Caco-2 (cell line): ENCODE results near the gene SLC38A10. TPM values are rescaled to one million over a fixed set of nuclear protein-coding genes. Genes with fewer than 3 reads are reported as not detected.

ENCODE experiments used
- BruUV-seq: library from RNA; stranded (reverse); fragments of 400-500 nt; replicated peaks from 2 replicates; lab custom pipeline; 2021; lab: Mats Ljungman, UMichigan
- CTCF ChIA-PET: fragments of 300-600 bp; sonication (Branson Sonifier 250); formaldehyde crosslinking; loops from one replicate; lab custom pipeline; 2022; ENCODE audit warnings: antibody characterized with exemption; lab: Charles Lee
- POLR2A ChIA-PET: fragments of 300-600 bp; sonication (Branson Sonifier 250); formaldehyde crosslinking; loops from one replicate; lab custom pipeline; 2022; ENCODE audit warnings: antibody characterized with exemption; lab: Charles Lee
- DNase-seq, 2 experiments: peaks; one replicate each; pipeline versions ENCODE4 v3.0.0 to v3.0.0-alpha.2; 2020 to 2022
- H3K27me3 ChIP-seq: replicated peaks from 2 replicates; pipeline ENCODE4 v1.6.0; 2011; ENCODE audit warnings: low read length; ENCODE audit not compliant: control insufficient read depth, insufficient read depth
- H3K36me3 ChIP-seq: 2 replicates; pipeline ENCODE4 v1.5.1; 2011; ENCODE audit warnings: low read length; ENCODE audit not compliant: control insufficient read depth, insufficient read depth
- H3K4me1 ChIP-seq: fragments of 250-450 bp; sonication (Bioruptor Pico); 2 replicates; pipeline ENCODE4 v1.5.1; 2020; ENCODE audit warnings: mild to moderate bottlenecking
- H3K4me3 ChIP-seq: 2 replicates; pipeline ENCODE4 v1.5.1; 2011; ENCODE audit warnings: low read depth, mild to moderate bottlenecking, control low read depth, low read length
- H3K9me3 ChIP-seq: fragments of 250-450 bp; sonication (Bioruptor Pico); 2 replicates; pipeline ENCODE4 v1.5.1; 2020; ENCODE audit warnings: mild to moderate bottlenecking, moderate library complexity
- H3K27ac Mint-ChIP-seq: one replicate; pipeline ENCODE4 v1.8.0; 2022; ENCODE audit warnings: mixed read lengths; ENCODE audit not compliant: unreplicated experiment
- H3K27me3 Mint-ChIP-seq: one replicate; pipeline ENCODE4 v1.8.0; 2022; ENCODE audit warnings: mixed read lengths; ENCODE audit not compliant: insufficient read depth, unreplicated experiment
- H3K36me3 Mint-ChIP-seq: one replicate; pipeline ENCODE4 v1.8.0; 2022; ENCODE audit warnings: mild to moderate bottlenecking, mixed read lengths; ENCODE audit not compliant: insufficient read depth, unreplicated experiment
- H3K4me1 Mint-ChIP-seq: one replicate; pipeline ENCODE4 v1.8.0; 2022; ENCODE audit warnings: low read depth, mixed read lengths; ENCODE audit not compliant: unreplicated experiment
- H3K4me3 Mint-ChIP-seq: one replicate; pipeline ENCODE4 v1.8.0; 2022; ENCODE audit warnings: mild to moderate bottlenecking, moderate library complexity, mixed read lengths; ENCODE audit not compliant: unreplicated experiment
- H3K9me3 Mint-ChIP-seq: one replicate; pipeline ENCODE4 v1.8.0; 2022; ENCODE audit warnings: mixed read lengths; ENCODE audit not compliant: unreplicated experiment
- intact Hi-C: fragments of 100-400 bp; cut with micrococcal nuclease; formaldehyde crosslinking; loops from one replicate; pipeline ENCODE4 v1.10.0; 2022; ENCODE audit not compliant: unreplicated experiment
- total RNA-seq: library from RNA; stranded (reverse); gene quantifications from 2 replicates; pipeline ENCODE4 v1.2.3, GENCODE V29; 2022
- TF ChIP-seq, protein P1 (sequence below), 2 experiments: fragments of 200-600 bp in 1 of 2; IDR thresholded peaks; 1 replicate in 1 of 2; 2 replicates in 1 of 2; pipeline versions ENCODE4 v1.5.1 to v1.8.0; 2011 to 2022; ENCODE audit warnings: antibody characterized with exemption in 1 of 2, control low read depth in 1 of 2, inconsistent platforms in 1 of 2, low read depth in 1 of 2, low read length in 1 of 2, mild to moderate bottlenecking in 1 of 2, moderate library complexity in 1 of 2; ENCODE audit not compliant: insufficient read depth in 1 of 2, severe bottlenecking in 1 of 2, unreplicated experiment in 1 of 2

The SLC38A10 gene
- total RNA-seq, 1 experiment from 2014 or later: 137 TPM

DNA sequence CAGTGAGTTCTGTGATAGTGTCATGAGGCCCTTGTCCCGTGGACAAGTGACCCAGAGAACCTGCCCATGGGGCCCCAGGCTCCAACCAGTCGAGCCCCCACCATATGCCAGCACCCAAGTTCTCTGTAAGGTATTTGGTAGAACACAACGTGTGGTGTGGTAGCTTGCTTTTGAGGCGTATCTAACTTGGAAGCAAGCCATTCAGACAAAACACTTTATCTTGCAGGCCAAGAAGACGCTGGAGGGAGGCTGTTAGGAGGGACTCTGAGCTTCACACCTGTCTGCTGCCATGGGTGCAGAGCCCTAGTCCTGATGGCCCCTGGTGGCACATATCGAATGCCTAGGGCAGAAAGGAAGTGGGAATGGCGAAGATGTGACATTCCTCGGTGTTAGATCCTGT is 54.3 kb downstream of the SLC38A10 start:
- intact Hi-C loops: no loop called here
- peaks cover 58% of the 10 kb centered on the region for H3K36me3 Mint-ChIP-seq
- H3K27me3 Mint-ChIP-seq: no peaks in the 10 kb centered on the region
- POLR2A ChIA-PET: no interaction called here
- no peaks in the 10 kb centered on the region for H3K27me3 ChIP-seq
- H3K4me1 ChIP-seq: peaks cover 10% of the 10 kb centered on the region
- no peak overlapping the region for H3K27ac Mint-ChIP-seq
- no peak overlapping the region for H3K4me3 ChIP-seq
- no peak for DNase-seq
- BruUV-seq: no TSS peak
- H3K9me3 Mint-ChIP-seq: no peaks in the 10 kb centered on the region
- H3K36me3 ChIP-seq: no peaks in the 10 kb centered on the region
- TF ChIP-seq, protein P1, sequence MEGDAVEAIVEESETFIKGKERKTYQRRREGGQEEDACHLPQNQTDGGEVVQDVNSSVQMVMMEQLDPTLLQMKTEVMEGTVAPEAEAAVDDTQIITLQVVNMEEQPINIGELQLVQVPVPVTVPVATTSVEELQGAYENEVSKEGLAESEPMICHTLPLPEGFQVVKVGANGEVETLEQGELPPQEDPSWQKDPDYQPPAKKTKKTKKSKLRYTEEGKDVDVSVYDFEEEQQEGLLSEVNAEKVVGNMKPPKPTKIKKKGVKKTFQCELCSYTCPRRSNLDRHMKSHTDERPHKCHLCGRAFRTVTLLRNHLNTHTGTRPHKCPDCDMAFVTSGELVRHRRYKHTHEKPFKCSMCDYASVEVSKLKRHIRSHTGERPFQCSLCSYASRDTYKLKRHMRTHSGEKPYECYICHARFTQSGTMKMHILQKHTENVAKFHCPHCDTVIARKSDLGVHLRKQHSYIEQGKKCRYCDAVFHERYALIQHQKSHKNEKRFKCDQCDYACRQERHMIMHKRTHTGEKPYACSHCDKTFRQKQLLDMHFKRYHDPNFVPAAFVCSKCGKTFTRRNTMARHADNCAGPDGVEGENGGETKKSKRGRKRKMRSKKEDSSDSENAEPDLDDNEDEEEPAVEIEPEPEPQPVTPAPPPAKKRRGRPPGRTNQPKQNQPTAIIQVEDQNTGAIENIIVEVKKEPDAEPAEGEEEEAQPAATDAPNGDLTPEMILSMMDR (IDR thresholded peaks at IDR 0.05; ENCODE audit: insufficient read depth in 1 of 2, low read depth in 1 of 2, low read length in 1 of 2, severe bottlenecking in 1 of 2, unreplicated experiment in 1 of 2): no peak
- no peaks in the 10 kb centered on the region for H3K9me3 ChIP-seq
- H3K4me1 Mint-ChIP-seq: peaks cover 6% of the 10 kb centered on the region
- CTCF ChIA-PET: interaction anchor here (0.6 kb wide), 2 partner anchors 87 to 332 kb away, joined by 3 to 4 read pairs; no protein-coding TSS in a partner anchor
- peak overlapping the region; percentile 82 for H3K4me3 Mint-ChIP-seq

DNA sequence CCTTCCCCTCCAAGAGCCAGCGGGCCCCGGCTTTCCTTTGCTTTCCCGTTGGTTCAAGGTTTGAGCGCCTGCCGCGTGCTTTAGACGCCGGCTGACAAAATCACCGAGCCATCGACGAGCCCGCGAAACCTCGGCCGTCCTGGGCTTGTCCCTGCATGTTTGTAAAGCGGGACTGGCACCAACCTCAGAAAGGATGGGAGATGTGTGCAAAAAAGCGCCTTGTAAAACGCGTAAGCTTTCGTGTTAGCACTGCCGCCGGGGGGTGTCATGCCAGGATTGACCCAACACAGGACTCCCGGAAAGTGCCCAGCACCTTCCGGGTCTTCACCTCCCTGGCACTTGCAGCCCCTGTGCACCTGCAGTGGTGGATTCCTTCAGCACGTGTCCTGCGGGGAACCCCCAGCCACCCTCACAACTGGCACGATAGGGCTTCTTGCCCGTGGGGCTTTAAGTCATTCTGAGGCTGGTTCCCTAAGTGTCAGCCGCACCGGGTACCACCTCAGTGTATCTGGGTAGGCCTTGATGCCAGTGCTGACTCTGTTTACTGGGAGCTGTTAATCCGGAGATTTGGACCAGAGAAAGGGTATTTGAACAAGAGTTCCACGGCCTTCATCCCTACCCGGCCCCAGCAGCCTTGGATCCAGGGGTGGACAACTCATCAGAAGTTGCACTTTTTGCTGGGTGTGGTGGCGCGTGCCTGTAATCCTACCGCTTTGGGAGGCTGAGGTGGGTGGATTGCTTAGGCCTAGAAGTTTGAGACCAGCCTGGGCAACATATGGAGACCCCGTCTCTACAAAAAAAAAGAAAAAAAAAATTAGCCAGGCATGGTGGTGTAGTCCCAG is 55.2 kb downstream of the SLC38A10 start:
- Histone ChIP-seq H3K9me3 (no peaks in the 10 kb centered on the region), H3K4me3 (peak overlapping the region; percentile 87), H3K27me3 (no peaks in the 10 kb centered on the region), H3K36me3 (no peaks in the 10 kb centered on the region), H3K4me1 (peaks cover 18% of the 10 kb centered on the region)
- TF ChIP-seq, protein P1 (IDR thresholded peaks at IDR 0.05; ENCODE audit: insufficient read depth in 1 of 2, low read depth in 1 of 2, low read length in 1 of 2, severe bottlenecking in 1 of 2, unreplicated experiment in 1 of 2): no peak
- TSS peak; percentile 41 for BruUV-seq
- ChIA-PET CTCF (interaction anchor here (0.7 to 1.5 kb wide), 6 partner anchors 17 to 245 kb away, joined by 3 to 11 read pairs (median 3); partner anchors contain the start of genes BAHCC1 and CEP131), POLR2A (interaction anchor here (0.6 to 1.5 kb wide), 6 partner anchors 17 to 272 kb away, joined by 3 to 34 read pairs (median 4); partner anchors contain the start of genes ACTG1, BAHCC1 and CEP131)
- no peak for DNase-seq
- peaks cover 51% of the 10 kb centered on the region for H3K36me3 Mint-ChIP-seq
- H3K27me3 Mint-ChIP-seq: no peaks in the 10 kb centered on the region
- intact Hi-C loops: loop anchor here (1.0 to 2.0 kb wide), 3 partner anchors 17 to 107 kb away; no protein-coding TSS in a partner anchor
- peak overlapping the region; percentile 82 for H3K4me3 Mint-ChIP-seq
- H3K9me3 Mint-ChIP-seq: no peaks in the 10 kb centered on the region
- H3K4me1 Mint-ChIP-seq: peaks cover 12% of the 10 kb centered on the region
- H3K27ac Mint-ChIP-seq: peak overlapping the region; percentile 71
